HG03135 (cell line): Measurements from ENCODE around the gene PRF1.
"Not testable (repeated sequence)": the region's sequence is repeated elsewhere in the genome, so short reads cannot be mapped to it uniquely, and the experiment has no call there.

ENCODE experiments used
- ATAC-seq: cut with Tn5 transposase; IDR thresholded peaks from one replicate; pipeline ENCODE4 v1.9.1; 2021; ENCODE audit warnings: mild to moderate bottlenecking, moderate library complexity; ENCODE audit not compliant: unreplicated experiment

The PRF1 gene

GRCh38 chr10:70602665-70603448, at the start of gene PRF1:
PRF1 (minus strand) TSS chr10:70602741; CDS start chr10:70600902, 1,839 bp downstream.
- no peak for ATAC-seq

- ATAC-seq: no peak
Observed at GRCh38 chr10:70651661-70652060, 49.1 kb upstream of the PRF1 start.

GRCh38 chr10:70650718-70651117, 48.2 kb upstream of the PRF1 start:
- ATAC-seq: no peak

- no peak for ATAC-seq
Observed at GRCh38 chr10:70650104-70650503, 47.6 kb upstream of the PRF1 start.

- no peak for ATAC-seq
Observed at GRCh38 chr10:70649526-70649925, 47.0 kb upstream of the PRF1 start.

- no peak for ATAC-seq
Observed at GRCh38 chr10:70648427-70648826, 45.9 kb upstream of the PRF1 start.

GRCh38 chr10:70647086-70647485, 44.5 kb upstream of the PRF1 start:
- no peak for ATAC-seq

- ATAC-seq: not testable (repeated sequence)
Observed at GRCh38 chr10:70644959-70645358, 42.4 kb upstream of the PRF1 start.

- not testable (repeated sequence) for ATAC-seq
Observed at GRCh38 chr10:70643272-70643671, 40.7 kb upstream of the PRF1 start.

- not testable (repeated sequence) for ATAC-seq
Observed at GRCh38 chr10:70639640-70640383, 37.3 kb upstream of the PRF1 start.

GRCh38 chr10:70634515-70634914, 32.0 kb upstream of the PRF1 start:
- ATAC-seq: not testable (repeated sequence)

- no peak for ATAC-seq
Observed at GRCh38 chr10:70634011-70634410, 31.5 kb upstream of the PRF1 start.

- ATAC-seq: not testable (repeated sequence)
Observed at GRCh38 chr10:70631735-70632134, 29.2 kb upstream of the PRF1 start.

GRCh38 chr10:70629338-70629737, 26.8 kb upstream of the PRF1 start:
- no peak for ATAC-seq

- ATAC-seq: no peak
Observed at GRCh38 chr10:70626056-70626455, 23.5 kb upstream of the PRF1 start.

GRCh38 chr10:70622981-70623844, 20.7 kb upstream of the PRF1 start:
- ATAC-seq: no peak

- no peak for ATAC-seq
Observed at GRCh38 chr10:70622541-70622940, 20.0 kb upstream of the PRF1 start.

GRCh38 chr10:70621503-70622078, 19.1 kb upstream of the PRF1 start:
- no peak for ATAC-seq

GRCh38 chr10:70620020-70620289, 17.4 kb upstream of the PRF1 start:
- no peak for ATAC-seq

GRCh38 chr10:70619271-70620019, 16.9 kb upstream of the PRF1 start:
- ATAC-seq: no peak
